Measurements from ENCODE around the gene CELA2B. TPM values are rescaled to one million over a fixed set of nuclear protein-coding genes. Genes with fewer than 3 reads are reported as not detected.

CELA2B gene
- polyA plus RNA-seq, 1 of the 3 experiments (the other 2 are of a cell fraction): not detected

DNA sequence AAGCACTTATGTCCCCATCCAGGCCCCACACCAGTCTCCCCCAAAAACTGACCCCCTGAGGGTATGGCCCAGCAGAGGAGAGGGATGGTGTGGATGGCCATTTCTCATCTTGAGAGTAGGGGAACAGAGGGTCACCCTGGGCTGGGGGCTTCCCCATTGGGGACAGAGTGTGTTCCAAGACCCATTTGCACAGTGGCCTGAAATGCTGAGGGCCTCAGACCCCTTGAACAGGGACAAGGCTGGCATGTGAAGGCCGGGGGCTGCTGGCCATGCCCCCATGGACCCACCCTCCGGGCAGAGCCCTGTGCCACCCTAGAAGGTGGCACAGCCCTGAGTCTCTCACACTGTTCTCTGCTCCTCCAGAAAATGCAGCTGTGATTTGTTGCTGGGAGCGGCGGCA is 29.7 kb upstream of the CELA2B start:
- Histone ChIP-seq H3K9me3 (no peaks in the 10 kb centered on the region), H3K36me3 (replicated peaks in 1 of 2; ENCODE audit: control insufficient read depth in 1 of 2, insufficient read depth in 2 of 2, low read length in 1 of 2) (no peaks in the 10 kb centered on the region), H4K20me1 (ENCODE audit: insufficient read depth) (no peaks in the 10 kb centered on the region), H3K4me2 (no peak overlapping the region), H3K9ac (no peak overlapping the region), H3K4me1 (ENCODE audit: control insufficient read depth in 1 of 2, insufficient read depth in 2 of 2, low read depth in 1 of 2, low read length in 1 of 2) (peaks cover 0 to 3% of the 10 kb centered on the region in 2 experiments; a peak in 1 of 4 replicates), H3F3A (replicated peaks; ENCODE audit: insufficient read depth) (peaks cover 3% of the 10 kb centered on the region), H3K4me3 (ENCODE audit: low read depth in 2 of 2, low read length in 1 of 2) (no peak overlapping the region), H2AFZ (ENCODE audit: low read depth) (no peak overlapping the region), H3K27me3 (ENCODE audit: insufficient read depth) (no peaks in the 10 kb centered on the region), H3K27ac (ENCODE audit: low read depth in 2 of 2, low read length in 1 of 2) (no peak overlapping the region), H3K79me2 (ENCODE audit: insufficient read depth) (no peaks in the 10 kb centered on the region), H3K9me2 (no peaks in the 10 kb centered on the region)
- POLR2A ChIA-PET: no interaction called here
- TF ChIP-seq, protein P1, sequence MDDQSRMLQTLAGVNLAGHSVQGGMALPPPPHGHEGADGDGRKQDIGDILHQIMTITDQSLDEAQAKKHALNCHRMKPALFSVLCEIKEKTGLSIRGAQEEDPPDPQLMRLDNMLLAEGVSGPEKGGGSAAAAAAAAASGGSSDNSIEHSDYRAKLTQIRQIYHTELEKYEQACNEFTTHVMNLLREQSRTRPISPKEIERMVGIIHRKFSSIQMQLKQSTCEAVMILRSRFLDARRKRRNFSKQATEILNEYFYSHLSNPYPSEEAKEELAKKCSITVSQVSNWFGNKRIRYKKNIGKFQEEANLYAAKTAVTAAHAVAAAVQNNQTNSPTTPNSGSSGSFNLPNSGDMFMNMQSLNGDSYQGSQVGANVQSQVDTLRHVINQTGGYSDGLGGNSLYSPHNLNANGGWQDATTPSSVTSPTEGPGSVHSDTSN (IDR thresholded peaks at IDR 0.05): no peak
- TF ChIP-seq, protein P2, sequence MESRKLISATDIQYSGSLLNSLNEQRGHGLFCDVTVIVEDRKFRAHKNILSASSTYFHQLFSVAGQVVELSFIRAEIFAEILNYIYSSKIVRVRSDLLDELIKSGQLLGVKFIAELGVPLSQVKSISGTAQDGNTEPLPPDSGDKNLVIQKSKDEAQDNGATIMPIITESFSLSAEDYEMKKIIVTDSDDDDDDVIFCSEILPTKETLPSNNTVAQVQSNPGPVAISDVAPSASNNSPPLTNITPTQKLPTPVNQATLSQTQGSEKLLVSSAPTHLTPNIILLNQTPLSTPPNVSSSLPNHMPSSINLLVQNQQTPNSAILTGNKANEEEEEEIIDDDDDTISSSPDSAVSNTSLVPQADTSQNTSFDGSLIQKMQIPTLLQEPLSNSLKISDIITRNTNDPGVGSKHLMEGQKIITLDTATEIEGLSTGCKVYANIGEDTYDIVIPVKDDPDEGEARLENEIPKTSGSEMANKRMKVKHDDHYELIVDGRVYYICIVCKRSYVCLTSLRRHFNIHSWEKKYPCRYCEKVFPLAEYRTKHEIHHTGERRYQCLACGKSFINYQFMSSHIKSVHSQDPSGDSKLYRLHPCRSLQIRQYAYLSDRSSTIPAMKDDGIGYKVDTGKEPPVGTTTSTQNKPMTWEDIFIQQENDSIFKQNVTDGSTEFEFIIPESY (IDR thresholded peaks at IDR 0.05; ENCODE audit: borderline replicate concordance, low read depth): no peak
- TF ChIP-seq SIN3A (IDR thresholded peaks at IDR 0.05; ENCODE audit: borderline replicate concordance, low read depth, low read length) (no peak), RCOR1 (IDR thresholded peaks at IDR 0.05; ENCODE audit: low read length) (no peak), GATA2 (CRISPR knock-in tag; IDR thresholded peaks at IDR 0.05) (no peak), GABPA (IDR thresholded peaks at IDR 0.05; ENCODE audit: low read depth) (no peak), FOXJ3 (CRISPR knock-in tag; IDR thresholded peaks at IDR 0.05) (no peak), TAF1 (IDR thresholded peaks at IDR 0.05; ENCODE audit: borderline replicate concordance, low read depth, low read length) (no peak), FOSL2 (IDR thresholded peaks at IDR 0.05; ENCODE audit: borderline replicate concordance, low read depth) (no peak), RFX5 (IDR thresholded peaks at IDR 0.05; ENCODE audit: low read length) (no peak), EP300 (IDR thresholded peaks at IDR 0.05; ENCODE audit: borderline replicate concordance in 1 of 2, low read depth in 1 of 2, low read length in 1 of 2) (no peak), RAD21 (IDR thresholded peaks at IDR 0.05; ENCODE audit: low read length) (no peak), NFIC (IDR thresholded peaks at IDR 0.05; ENCODE audit: borderline replicate concordance) (no peak)
- TF ChIP-seq, protein P3, sequence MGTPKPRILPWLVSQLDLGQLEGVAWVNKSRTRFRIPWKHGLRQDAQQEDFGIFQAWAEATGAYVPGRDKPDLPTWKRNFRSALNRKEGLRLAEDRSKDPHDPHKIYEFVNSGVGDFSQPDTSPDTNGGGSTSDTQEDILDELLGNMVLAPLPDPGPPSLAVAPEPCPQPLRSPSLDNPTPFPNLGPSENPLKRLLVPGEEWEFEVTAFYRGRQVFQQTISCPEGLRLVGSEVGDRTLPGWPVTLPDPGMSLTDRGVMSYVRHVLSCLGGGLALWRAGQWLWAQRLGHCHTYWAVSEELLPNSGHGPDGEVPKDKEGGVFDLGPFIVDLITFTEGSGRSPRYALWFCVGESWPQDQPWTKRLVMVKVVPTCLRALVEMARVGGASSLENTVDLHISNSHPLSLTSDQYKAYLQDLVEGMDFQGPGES (IDR thresholded peaks at IDR 0.05; ENCODE audit: low read depth, low read length): no peak
- TF ChIP-seq, protein P4, sequence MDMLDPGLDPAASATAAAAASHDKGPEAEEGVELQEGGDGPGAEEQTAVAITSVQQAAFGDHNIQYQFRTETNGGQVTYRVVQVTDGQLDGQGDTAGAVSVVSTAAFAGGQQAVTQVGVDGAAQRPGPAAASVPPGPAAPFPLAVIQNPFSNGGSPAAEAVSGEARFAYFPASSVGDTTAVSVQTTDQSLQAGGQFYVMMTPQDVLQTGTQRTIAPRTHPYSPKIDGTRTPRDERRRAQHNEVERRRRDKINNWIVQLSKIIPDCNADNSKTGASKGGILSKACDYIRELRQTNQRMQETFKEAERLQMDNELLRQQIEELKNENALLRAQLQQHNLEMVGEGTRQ (IDR thresholded peaks at IDR 0.05; ENCODE audit: borderline replicate concordance, low read depth, low read length): no peak
- TF ChIP-seq, protein P5, sequence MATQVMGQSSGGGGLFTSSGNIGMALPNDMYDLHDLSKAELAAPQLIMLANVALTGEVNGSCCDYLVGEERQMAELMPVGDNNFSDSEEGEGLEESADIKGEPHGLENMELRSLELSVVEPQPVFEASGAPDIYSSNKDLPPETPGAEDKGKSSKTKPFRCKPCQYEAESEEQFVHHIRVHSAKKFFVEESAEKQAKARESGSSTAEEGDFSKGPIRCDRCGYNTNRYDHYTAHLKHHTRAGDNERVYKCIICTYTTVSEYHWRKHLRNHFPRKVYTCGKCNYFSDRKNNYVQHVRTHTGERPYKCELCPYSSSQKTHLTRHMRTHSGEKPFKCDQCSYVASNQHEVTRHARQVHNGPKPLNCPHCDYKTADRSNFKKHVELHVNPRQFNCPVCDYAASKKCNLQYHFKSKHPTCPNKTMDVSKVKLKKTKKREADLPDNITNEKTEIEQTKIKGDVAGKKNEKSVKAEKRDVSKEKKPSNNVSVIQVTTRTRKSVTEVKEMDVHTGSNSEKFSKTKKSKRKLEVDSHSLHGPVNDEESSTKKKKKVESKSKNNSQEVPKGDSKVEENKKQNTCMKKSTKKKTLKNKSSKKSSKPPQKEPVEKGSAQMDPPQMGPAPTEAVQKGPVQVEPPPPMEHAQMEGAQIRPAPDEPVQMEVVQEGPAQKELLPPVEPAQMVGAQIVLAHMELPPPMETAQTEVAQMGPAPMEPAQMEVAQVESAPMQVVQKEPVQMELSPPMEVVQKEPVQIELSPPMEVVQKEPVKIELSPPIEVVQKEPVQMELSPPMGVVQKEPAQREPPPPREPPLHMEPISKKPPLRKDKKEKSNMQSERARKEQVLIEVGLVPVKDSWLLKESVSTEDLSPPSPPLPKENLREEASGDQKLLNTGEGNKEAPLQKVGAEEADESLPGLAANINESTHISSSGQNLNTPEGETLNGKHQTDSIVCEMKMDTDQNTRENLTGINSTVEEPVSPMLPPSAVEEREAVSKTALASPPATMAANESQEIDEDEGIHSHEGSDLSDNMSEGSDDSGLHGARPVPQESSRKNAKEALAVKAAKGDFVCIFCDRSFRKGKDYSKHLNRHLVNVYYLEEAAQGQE (IDR thresholded peaks at IDR 0.05; ENCODE audit: low read depth, low read length): no peak
- no CpG with 5 or more reads among the region's 4 CpGs for WGBS (ENCODE audit: low lambda C conversion rate)
- no peak for DNase-seq
- CTCF ChIA-PET: interaction anchor here (1.4 to 2.2 kb wide), 2 partner anchors 15 to 122 kb away, joined by 6 to 10 read pairs; no protein-coding TSS in a partner anchor

Measured in SK-N-SH (cell line).